ENCODE measurements around the gene MPG.

MPG gene

GRCh38 chr16:63998-64913 is 13.8 kb upstream of the MPG start:
- H3K4me1 ChIP-seq (ENCODE audit: insufficient read depth, low read length), result no peaks in the 10 kb centered on the region
- TF ChIP-seq CTCF (IDR thresholded peaks at IDR 0.05; ENCODE audit: borderline replicate concordance, extremely low read depth, low read length, poor library complexity, severe bottlenecking) (no peak), EZH2 (IDR thresholded peaks at IDR 0.05; ENCODE audit: borderline replicate concordance, low read depth, low read length, severe bottlenecking) (no peak)

GRCh38 chr16:64914-65255 is 13.1 kb upstream of the MPG start:
- no peak for DNase-seq
- Histone ChIP-seq H3K9me3 (ENCODE audit: insufficient read depth, low read length, severe bottlenecking) (no peaks in the 10 kb centered on the region), H4K20me1 (ENCODE audit: insufficient read depth, low read length) (peaks cover 6% of the 10 kb centered on the region), H3K4me1 (ENCODE audit: insufficient read depth, low read length) (no peaks in the 10 kb centered on the region), H3K4me3 (ENCODE audit: low read depth in 1 of 2, low read length in 2 of 2) (no peak overlapping the region), H3K9ac (ENCODE audit: low read depth, low read length) (no peak overlapping the region), H3K36me3 (ENCODE audit: insufficient read depth, low read length) (no peaks in the 10 kb centered on the region), H3K4me2 (ENCODE audit: insufficient read depth, low read length) (no peak overlapping the region), H3K27me3 (ENCODE audit: insufficient read depth, low read length, poor library complexity) (no peaks in the 10 kb centered on the region), H2AFZ (ENCODE audit: low read depth, low read length) (no peak overlapping the region), H3K27ac (ENCODE audit: low read length) (no peak overlapping the region), H3K79me2 (ENCODE audit: insufficient read depth, low read length) (no peaks in the 10 kb centered on the region)
- TF ChIP-seq CTCF (IDR thresholded peaks at IDR 0.05; ENCODE audit: borderline replicate concordance, extremely low read depth, low read length, poor library complexity, severe bottlenecking) (no peak), EZH2 (IDR thresholded peaks at IDR 0.05; ENCODE audit: borderline replicate concordance, low read depth, low read length, severe bottlenecking) (no peak)
- ATAC-seq (ENCODE audit: insufficient read depth, low read depth), result no peak

More at GRCh38 chr16:63998-64913, 13.8 kb upstream of the MPG start:
- peaks cover 6% of the 10 kb centered on the region for H4K20me1 ChIP-seq (ENCODE audit: insufficient read depth, low read length)
- H3K27me3 ChIP-seq (ENCODE audit: insufficient read depth, low read length, poor library complexity), result no peaks in the 10 kb centered on the region
- H3K4me2 ChIP-seq (ENCODE audit: insufficient read depth, low read length), result no peak overlapping the region
- no peaks in the 10 kb centered on the region for H3K9me3 ChIP-seq (ENCODE audit: insufficient read depth, low read length, severe bottlenecking)
- DNase-seq (no peak), ATAC-seq (ENCODE audit: insufficient read depth, low read depth) (no peak)
- no peak overlapping the region for H2AFZ ChIP-seq (ENCODE audit: low read depth, low read length)
- H3K4me3 ChIP-seq (ENCODE audit: low read depth in 1 of 2, low read length in 2 of 2), result no peak overlapping the region
- H3K27ac ChIP-seq (ENCODE audit: low read length), result no peak overlapping the region
- H3K9ac ChIP-seq (ENCODE audit: low read depth, low read length), result no peak overlapping the region
- no peaks in the 10 kb centered on the region for H3K36me3 ChIP-seq (ENCODE audit: insufficient read depth, low read length)
- H3K79me2 ChIP-seq (ENCODE audit: insufficient read depth, low read length), result no peaks in the 10 kb centered on the region

- Histone ChIP-seq H3K79me2 (ENCODE audit: insufficient read depth, low read length) (no peaks in the 10 kb centered on the region), H3K36me3 (ENCODE audit: insufficient read depth, low read length) (no peaks in the 10 kb centered on the region), H3K9ac (ENCODE audit: low read depth, low read length) (no peak overlapping the region), H2AFZ (ENCODE audit: low read depth, low read length) (no peak overlapping the region), H3K27me3 (ENCODE audit: insufficient read depth, low read length, poor library complexity) (no peaks in the 10 kb centered on the region), H3K9me3 (ENCODE audit: insufficient read depth, low read length, severe bottlenecking) (no peaks in the 10 kb centered on the region), H3K4me2 (ENCODE audit: insufficient read depth, low read length) (no peak overlapping the region), H3K27ac (ENCODE audit: low read length) (no peak overlapping the region), H3K4me1 (ENCODE audit: insufficient read depth, low read length) (no peaks in the 10 kb centered on the region), H3K4me3 (ENCODE audit: low read depth in 1 of 2, low read length in 2 of 2) (no peak overlapping the region), H4K20me1 (ENCODE audit: insufficient read depth, low read length) (peaks cover 6% of the 10 kb centered on the region)
- DNase-seq (peak; percentile 84), ATAC-seq (ENCODE audit: insufficient read depth, low read depth) (peak; percentile 93)
- TF ChIP-seq EZH2 (IDR thresholded peaks at IDR 0.05; ENCODE audit: borderline replicate concordance, low read depth, low read length, severe bottlenecking) (no peak), CTCF (IDR thresholded peaks at IDR 0.05; ENCODE audit: borderline replicate concordance, extremely low read depth, low read length, poor library complexity, severe bottlenecking) (peak; percentile 98)
Observed at GRCh38 chr16:65745-66144, 12.3 kb upstream of the MPG start.
